IMR-90 (cell line): ENCODE measurements around the gene MEIS1. TPM values are rescaled to one million over a fixed set of nuclear protein-coding genes. Genes with fewer than 3 reads are reported as not detected.

Experiments used
- ATAC-seq: fragments of 200-7000 bp; cut with Tn5 transposase; 2 replicates; pipeline ENCODE4 v1.9.1; 2020; ENCODE audit warnings: low read depth, mild to moderate bottlenecking, moderate library complexity
- BruUV-seq: library from RNA; stranded (reverse); fragments of 400-500 nt; replicated peaks from 2 replicates; lab custom pipeline; 2021; lab: Mats Ljungman, UMichigan
- CTCF ChIA-PET: fragments of 300-600 bp; formaldehyde crosslinking; extraction: SDS; loops from one replicate; lab custom pipeline; 2021; ENCODE audit warnings: antibody characterized with exemption; lab: Yijun Ruan, JAX
- POLR2A ChIA-PET: fragments of 300-600 bp; sonication (Branson Sonifier 250); formaldehyde crosslinking; loops from one replicate; lab custom pipeline; 2022; ENCODE audit warnings: antibody characterized with exemption; ENCODE audit not compliant: unreplicated experiment; lab: Charles Lee
- DNase-seq: peaks from one replicate; pipeline ENCODE4 v3.0.0; 2013
- H2AFZ ChIP-seq: replicated peaks from 2 replicates; pipeline ENCODE3; 2013; ENCODE audit warnings: low read length, mild to moderate bottlenecking; ENCODE audit not compliant: poor library complexity
- H2AK5ac ChIP-seq: 2 replicates; pipeline ENCODE4 v1.6.1; 2013; ENCODE audit warnings: low read depth, low read length, inconsistent platforms
- H2AK9ac ChIP-seq: replicated peaks from 2 replicates; pipeline ENCODE3; 2013; ENCODE audit warnings: mild to moderate bottlenecking, low read depth, low read length, moderate library complexity; ENCODE audit not compliant: poor library complexity
- H2BK120ac ChIP-seq: 2 replicates; pipeline ENCODE4 v1.6.1; 2013; ENCODE audit warnings: low read depth, low read length, inconsistent platforms
- H2BK15ac ChIP-seq: 3 replicates; pipeline ENCODE4 v1.6.1; 2013; ENCODE audit warnings: low read depth, low read length, inconsistent platforms
- H2BK20ac ChIP-seq: 2 replicates; pipeline ENCODE4 v1.6.1; 2013; ENCODE audit warnings: low read depth, mild to moderate bottlenecking, inconsistent platforms, low read length, moderate library complexity
- H2BK5ac ChIP-seq: 2 replicates; pipeline ENCODE4 v1.6.1; 2013; ENCODE audit warnings: mild to moderate bottlenecking, low read depth, low read length, inconsistent platforms; ENCODE audit not compliant: poor library complexity, severe bottlenecking
- H3K14ac ChIP-seq: replicated peaks from 2 replicates; pipeline ENCODE4 v1.6.1; 2013; ENCODE audit warnings: low read depth, low read length, inconsistent platforms
- H3K18ac ChIP-seq: 2 replicates; pipeline ENCODE4 v1.6.1; 2013; ENCODE audit warnings: low read depth, low read length, control low read depth
- H3K23ac ChIP-seq: 2 replicates; pipeline ENCODE4 v1.6.1; 2013; ENCODE audit warnings: low read depth, low read length, inconsistent platforms
- H3K27ac ChIP-seq: 2 replicates; pipeline ENCODE4 v1.5.1; 2013; ENCODE audit warnings: mild to moderate bottlenecking, control low read depth, low read length; ENCODE audit not compliant: insufficient read depth
- H3K27me3 ChIP-seq: 2 replicates; pipeline ENCODE4 v1.6.1; 2013; ENCODE audit warnings: low read length; ENCODE audit not compliant: control insufficient read depth, insufficient read depth
- H3K36me3 ChIP-seq: 2 replicates; pipeline ENCODE4 v1.6.1; 2013; ENCODE audit warnings: low read length, mixed read lengths; ENCODE audit not compliant: control insufficient read depth, insufficient read depth
- H3K4ac ChIP-seq: 2 replicates; pipeline ENCODE4 v1.6.1; 2013; ENCODE audit warnings: low read depth, low read length, inconsistent platforms
- H3K4me1 ChIP-seq: 2 replicates; pipeline ENCODE4 v1.6.1; 2013; ENCODE audit warnings: low read length, mixed read lengths; ENCODE audit not compliant: control insufficient read depth, insufficient read depth
- H3K4me2 ChIP-seq: 2 replicates; pipeline ENCODE4 v1.6.1; 2013; ENCODE audit warnings: low read depth, mild to moderate bottlenecking, control low read depth, low read length, moderate library complexity
- H3K4me3 ChIP-seq: 2 replicates; pipeline ENCODE4 v1.5.1; 2013; ENCODE audit warnings: low read depth, mild to moderate bottlenecking, control low read depth, low read length, moderate library complexity; ENCODE audit not compliant: insufficient read depth
- H3K56ac ChIP-seq: 2 replicates; pipeline ENCODE4 v1.6.1; 2013; ENCODE audit warnings: low read length, inconsistent platforms; ENCODE audit not compliant: insufficient read depth; ENCODE audit errors: extremely low read depth
- H3K79me1 ChIP-seq, 2 experiments: 2 replicates each; pipeline ENCODE4 v1.6.1; 2013; ENCODE audit warnings: low read length in 2 of 2, inconsistent platforms in 1 of 2, low read depth in 1 of 2
- H3K9ac ChIP-seq: 2 replicates; pipeline ENCODE4 v1.6.1; 2013; ENCODE audit warnings: low read depth, low read length, control low read depth
- H3K9me1 ChIP-seq: 2 replicates; pipeline ENCODE4 v1.6.1; 2013; ENCODE audit warnings: low read length, inconsistent platforms; ENCODE audit not compliant: insufficient read depth
- H3K9me3 ChIP-seq: 2 replicates; pipeline ENCODE4 v1.6.1; 2013; ENCODE audit warnings: low read length; ENCODE audit not compliant: control insufficient read depth, insufficient read depth
- H4K20me1 ChIP-seq: 2 replicates; pipeline ENCODE4 v1.6.1; 2013; ENCODE audit warnings: low read length, inconsistent platforms; ENCODE audit not compliant: insufficient read depth
- H4K5ac ChIP-seq: 2 replicates; pipeline ENCODE4 v1.6.1; 2013; ENCODE audit warnings: mild to moderate bottlenecking, low read depth, low read length, control low read depth
- H4K8ac ChIP-seq, 2 experiments: 2 replicates each; pipeline ENCODE4 v1.6.1; 2013; ENCODE audit warnings: low read depth in 2 of 2, low read length in 2 of 2, control low read depth in 1 of 2, inconsistent platforms in 1 of 2
- H4K91ac ChIP-seq: 2 replicates; pipeline ENCODE4 v1.6.1; 2013; ENCODE audit warnings: low read depth, low read length, inconsistent platforms; ENCODE audit not compliant: insufficient read depth
- BHLHE40 ChIP-seq: fragments of 150-350 bp; IDR thresholded peaks from 2 replicates; pipeline ENCODE4 v1.6.1; 2016; ENCODE audit warnings: mild to moderate bottlenecking, low read depth, low read length
- CHD1 ChIP-seq: IDR thresholded peaks from 2 replicates; pipeline ENCODE4 v1.6.1; 2012; ENCODE audit warnings: low read depth, low read length, improper control_type of control experiment
- CTCF ChIP-seq: conservative IDR thresholded peaks from 2 replicates; pipeline ENCODE4 v1.5.1; 2012; ENCODE audit warnings: mild to moderate bottlenecking, low read depth, low read length, improper control_type of control experiment
- NFE2L2 ChIP-seq: fragments of 150-350 bp; IDR thresholded peaks from 2 replicates; pipeline ENCODE4 v1.6.1; 2016; ENCODE audit warnings: low read depth, mild to moderate bottlenecking, low read length
- POLR2A ChIP-seq: IDR thresholded peaks from 2 replicates; pipeline ENCODE4 v1.6.1; 2012; ENCODE audit warnings: mild to moderate bottlenecking, low read depth, low read length
- RAD21 ChIP-seq: IDR thresholded peaks from 2 replicates; pipeline ENCODE4 v1.6.1; 2012; ENCODE audit warnings: low read length, improper control_type of control experiment
- SMC3 ChIP-seq: fragments of 150-350 bp; IDR thresholded peaks from 2 replicates; pipeline ENCODE4 v1.6.1; 2016; ENCODE audit warnings: low read depth, mild to moderate bottlenecking, antibody characterized with exemption, low read length, moderate library complexity
- WGBS, 2 experiments: methylation state at CpG; one replicate each; pipeline versions ENCODE4 v1.1.5 to v1.1.7; 2013; ENCODE audit warnings: missing lambda C conversion rate in 2 of 2; ENCODE audit not compliant: insufficient read length in 1 of 2; ENCODE audit errors: extremely low coverage in 2 of 2; 5-methylcytosine and 5-hydroxymethylcytosine counted together
- dilution Hi-C: fragments of 300-500 bp; cut with HindIII; formaldehyde crosslinking; loops from one replicate; pipeline ENCODE4 v1.14.3; 2018; ENCODE audit warnings: low sequenced_read_pairs; ENCODE audit not compliant: unreplicated experiment
- in situ Hi-C: fragments of 300-500 bp; cut with MboI; formaldehyde crosslinking; loops from 3 replicates; pipeline ENCODE4 v1.14.3; 2019; ENCODE audit warnings: low sequenced_read_pairs, inconsistent platforms, mixed read lengths
- intact Hi-C: fragments of 100-400 bp; cut with micrococcal nuclease; formaldehyde crosslinking; loops from 2 replicates; pipeline ENCODE4 v1.10.0; 2022
- polyA plus RNA-seq, 3 experiments: library from polyadenylated mRNA; depleted of rRNA; stranded (reverse); fragments of >200 nt; gene quantifications; 2 replicates each; pipeline ENCODE4 v1.2.3, GENCODE V29; 2012; ENCODE audit warnings: low replicate concordance in 1 of 3
- total RNA-seq: library from RNA; depleted of rRNA; stranded (reverse); fragments of >200 nt; gene quantifications from 2 replicates; pipeline ENCODE4 v1.2.3, GENCODE V29; 2012

Gene MEIS1
- total and polyA plus RNA-seq, 2 of the 4 experiments (the other 2 are of a cell fraction): 54.4 to 157 TPM

GRCh38 chr2:66428986-66429612 is 5.8 kb upstream of the MEIS1 start:
- Histone ChIP-seq H2BK20ac (0 out of 2 replicates have a peak overlapping the region, but pooled peaks have one; percentile 6), H2BK5ac (no peak overlapping the region), H3K4ac (no peak overlapping the region), H3K4me1 (peaks cover 5% of the 10 kb centered on the region; the same call in 1 of the 2 replicates), H3K56ac (no peak overlapping the region), H3K27ac (no peak overlapping the region), H3K36me3 (no peaks in the 10 kb centered on the region), H4K5ac (no peak overlapping the region), H2BK15ac (no peak overlapping the region), H3K4me2 (no peak overlapping the region), H2AK5ac (no peak overlapping the region), H3K18ac (no peak overlapping the region), H3K4me3 (no peak overlapping the region), H4K20me1 (no peaks in the 10 kb centered on the region), H2AK9ac (no peak overlapping the region), H3K9me1 (no peaks in the 10 kb centered on the region; the same call in 1 of the 2 replicates), H2AFZ (no peak overlapping the region), H2BK120ac (no peak overlapping the region; the same call in 1 of the 2 replicates), H3K27me3 (peaks cover 6% of the 10 kb centered on the region; the same call in 1 of the 2 replicates), H3K23ac (no peak overlapping the region), H3K9ac (no peak overlapping the region), H3K79me1 (peaks cover 5 to 20% of the 10 kb centered on the region in 2 experiments; a peak in 1 of 4 replicates), H4K91ac (no peak overlapping the region), H3K14ac (no peak overlapping the region), H3K9me3 (no peaks in the 10 kb centered on the region), H4K8ac (no peak overlapping the region)
- TF ChIP-seq CTCF (peak; percentile 86), CHD1 (no peak), POLR2A (0 out of 2 replicates have a peak, but pooled peaks have one; percentile 24), RAD21 (peak; percentile 88), SMC3 (peak; percentile 67), BHLHE40 (no peak), NFE2L2 (no peak)
- ChIA-PET POLR2A (interaction anchor here (0.6 kb wide), 1 partner anchor 126 kb away, joined by 4 read pairs; no protein-coding TSS in a partner anchor), CTCF (interaction anchor here (0.5 to 1.7 kb wide), 16 partner anchors 9 to 1576 kb away, joined by 3 to 9 read pairs (median 4); no protein-coding TSS in a partner anchor)
- peak; percentile 19; the same call in 1 of the 2 replicates for ATAC-seq
- BruUV-seq: no TSS peak
- in situ Hi-C loops: loop anchor here (25.0 kb wide), 1 partner anchor 1608 kb away; no protein-coding TSS in a partner anchor
- intact Hi-C loops: loop anchor here (2.0 to 5.0 kb wide), 4 partner anchors 788 to 1603 kb away; no protein-coding TSS in a partner anchor
- peak; percentile 79 for DNase-seq
- dilution Hi-C loops: loop anchor here (25.0 kb wide), 1 partner anchor 783 kb away; no protein-coding TSS in a partner anchor
- WGBS, 2 experiments: no CpG with 5 or more reads among the region's 5 CpGs
